Activated CD4-positive, alpha-beta T cell treated with anti-CD3 and anti-CD28 coated beads for 48 hours (primary cell): ENCODE data around the gene SYPL1.
"Not testable (repeated sequence)": the region's sequence is repeated elsewhere in the genome, so short reads cannot be mapped to it uniquely, and the experiment has no call there.

Experiments used
- DNase-seq: peaks from one replicate; pipeline ENCODE4 v3.0.0-alpha.2; 2020

Gene SYPL1

GRCh38 chr7:106112118-106112971 is at the start of gene SYPL1:
Gene SYPL1 (minus strand): TSS chr7:106112312. CDS start chr7:106112208, 104 bp downstream.
- peak; percentile 92 for DNase-seq

DNA sequence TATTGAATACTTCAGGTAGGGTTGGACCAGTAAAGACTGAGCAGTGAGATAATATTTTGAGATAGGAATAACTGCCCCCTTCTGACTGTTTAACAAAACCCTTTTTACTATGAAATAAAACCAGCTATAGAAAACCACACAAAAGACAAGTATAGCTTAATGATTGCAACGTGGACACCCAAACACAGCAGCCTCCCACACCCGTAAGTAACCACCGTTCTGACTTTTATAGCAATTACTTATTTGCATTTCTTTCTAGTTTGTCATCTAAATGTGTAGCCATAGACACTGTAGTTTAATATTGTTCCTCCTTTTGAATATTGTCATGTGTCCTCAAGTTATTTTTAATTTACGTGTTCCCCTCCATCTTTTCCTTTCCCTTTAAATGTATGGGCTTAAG is 42.9 kb upstream of the SYPL1 start:
- no peak for DNase-seq

DNA sequence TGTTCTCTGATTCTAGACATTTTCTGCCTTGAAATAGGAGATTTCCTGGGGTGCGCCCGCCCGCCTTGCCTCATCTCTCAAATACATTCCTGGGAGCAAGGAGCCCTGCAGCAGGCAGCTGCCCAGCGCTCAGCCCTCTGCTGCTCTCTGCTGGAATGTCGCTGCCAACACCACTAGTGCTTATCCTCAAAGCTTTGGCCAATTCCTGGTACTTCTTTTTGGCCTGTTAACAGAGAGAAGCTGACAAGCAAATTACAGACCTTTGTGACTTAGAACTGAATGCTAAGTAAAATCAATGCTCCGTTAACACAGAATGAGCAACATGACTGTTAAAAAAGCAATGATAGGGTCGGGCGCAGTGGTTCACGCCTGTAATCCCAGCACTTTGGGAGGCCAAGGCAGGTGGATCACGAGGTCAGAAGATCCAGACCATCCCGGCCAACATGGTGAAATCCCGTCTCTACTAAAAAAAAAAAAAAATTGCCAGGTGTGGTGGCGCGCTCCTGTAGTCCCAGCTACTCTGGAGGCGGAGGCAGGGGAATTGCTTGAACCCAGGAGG is 41.9 kb upstream of the SYPL1 start:
- DNase-seq = peak; percentile 82

DNA sequence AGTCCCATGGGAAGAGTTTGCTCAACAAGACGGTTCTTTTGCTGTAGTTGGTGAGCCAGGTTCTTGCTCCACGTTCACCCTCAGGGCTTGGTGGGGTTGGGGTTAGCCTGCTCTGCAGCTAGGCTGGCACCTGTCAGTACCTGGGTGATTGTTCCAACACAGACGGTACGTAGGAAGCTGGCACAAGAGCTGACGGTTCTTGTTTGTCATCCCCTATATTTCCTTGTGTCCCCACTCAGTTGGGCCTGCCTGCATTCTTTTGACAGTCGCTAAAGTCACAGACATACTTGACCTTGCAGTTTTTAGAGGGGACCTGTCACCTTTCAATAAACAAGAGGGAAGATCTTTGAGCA is 40.2 kb upstream of the SYPL1 start:
- no peak for DNase-seq

DNA sequence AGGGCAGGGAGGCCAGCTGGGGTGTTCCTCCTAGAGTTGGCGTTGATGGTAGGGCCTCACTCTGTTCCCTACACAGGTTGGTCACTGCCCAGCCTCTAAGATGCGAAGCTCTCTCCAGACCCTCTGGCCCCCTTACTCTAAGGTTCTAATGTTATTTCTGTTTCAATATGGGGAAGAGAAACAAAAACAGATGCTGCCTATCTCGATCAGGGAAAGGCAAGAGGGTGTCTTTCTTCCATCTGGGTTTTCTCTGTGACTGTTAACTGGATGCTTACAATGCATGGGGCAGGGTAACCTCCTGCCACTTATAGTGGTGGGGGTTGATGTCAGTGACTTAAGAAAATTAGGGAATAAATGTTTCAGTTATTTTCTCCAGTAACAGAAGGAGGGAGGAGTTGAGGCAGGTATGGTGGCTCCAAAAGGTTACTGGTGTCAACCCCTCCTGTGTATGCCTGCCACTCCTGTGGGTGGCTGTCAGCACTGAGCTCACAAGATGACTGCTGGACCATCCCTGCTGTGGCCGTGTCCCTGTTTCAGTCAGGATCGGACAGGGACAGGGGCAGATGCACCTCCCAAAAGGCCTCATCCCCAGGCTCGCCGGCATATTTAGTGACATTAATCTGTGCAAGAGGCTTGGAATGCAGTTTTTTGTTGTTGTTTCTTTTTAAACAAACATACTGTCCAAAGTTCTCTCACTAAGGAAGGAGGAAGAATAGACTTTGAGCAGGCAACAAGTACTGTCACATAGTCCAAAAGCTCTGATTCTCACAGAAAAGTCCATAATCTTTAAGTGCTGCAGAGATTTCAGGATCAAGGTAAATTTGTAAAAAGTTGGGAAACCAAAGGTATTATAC is 39.6 kb upstream of the SYPL1 start:
- DNase-seq = no peak

DNA sequence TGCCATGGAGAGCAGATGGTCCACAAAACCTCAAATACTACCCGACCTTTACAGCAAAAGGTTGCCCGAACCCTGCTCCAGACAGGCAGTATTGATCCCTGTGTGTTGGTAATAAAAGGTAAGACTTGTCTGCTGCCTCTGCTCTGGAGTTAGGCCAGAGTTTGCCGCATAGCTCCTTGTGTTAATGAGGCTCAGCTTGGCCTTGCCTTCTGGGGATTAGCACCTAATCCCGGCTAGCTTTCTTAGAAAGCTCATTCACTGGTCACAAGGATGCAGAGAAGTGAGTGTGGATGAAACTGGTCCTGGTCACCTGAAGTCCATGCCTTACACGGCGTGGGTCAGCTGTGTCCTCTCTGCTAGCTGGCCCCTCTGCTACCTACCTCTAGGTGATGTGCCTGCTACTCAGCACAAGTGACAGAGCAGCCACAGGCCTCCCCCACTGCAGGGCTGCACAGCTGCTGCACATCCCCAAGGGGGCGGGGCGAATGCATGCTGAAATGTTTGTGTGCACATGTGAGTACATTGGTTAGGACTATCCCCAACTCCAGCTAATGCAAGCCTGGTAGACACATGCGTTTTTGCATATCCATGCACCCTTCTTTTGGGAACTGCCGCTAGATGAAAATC is 31.7 kb upstream of the SYPL1 start:
- no peak for DNase-seq

DNA sequence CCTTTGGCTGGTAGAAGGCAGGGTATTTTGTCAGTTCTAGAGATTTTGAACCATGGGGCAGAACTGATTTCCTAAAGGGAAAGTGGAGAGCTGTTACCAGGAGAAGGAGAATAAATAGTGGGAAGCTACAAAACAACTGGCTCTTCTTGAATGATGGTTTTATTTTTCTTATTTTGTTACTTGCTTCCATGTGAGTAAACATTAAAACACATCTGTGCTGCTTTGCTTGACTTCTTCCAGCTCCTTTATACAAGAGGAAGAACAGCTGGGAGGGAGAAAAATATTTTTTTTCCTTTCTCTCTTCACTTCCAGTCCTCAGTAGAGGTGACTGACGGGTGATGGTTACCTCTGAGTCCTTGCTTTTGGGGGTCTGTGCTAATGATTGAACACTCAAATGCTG is 30.0 kb upstream of the SYPL1 start:
- DNase-seq = no peak

- no peak for DNase-seq
Measured at GRCh38 chr7:106140406-106141173, 28.5 kb upstream of the SYPL1 start.

GRCh38 chr7:106139265-106140251 is 27.4 kb upstream of the SYPL1 start:
- no peak for DNase-seq

DNA sequence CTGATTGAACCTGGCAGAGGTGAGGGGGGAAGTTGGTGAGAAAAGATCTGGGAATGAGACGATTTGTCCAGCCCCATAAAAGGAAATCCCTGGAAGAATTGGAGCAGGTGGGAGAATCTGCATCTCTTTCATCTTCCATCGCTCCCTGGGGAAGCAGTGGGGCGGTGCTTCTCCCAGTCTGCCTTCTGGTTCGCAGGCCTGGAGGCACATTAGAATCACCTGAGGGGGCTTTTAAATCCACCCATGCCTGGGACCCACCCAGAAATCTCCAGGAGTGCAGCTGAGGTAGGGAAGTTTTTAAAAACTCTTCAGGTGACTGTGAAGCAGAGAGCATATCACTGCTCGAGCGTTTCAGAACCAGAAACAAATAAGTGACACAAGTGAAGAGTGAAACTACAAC is 26.7 kb upstream of the SYPL1 start:
- DNase-seq = no peak

GRCh38 chr7:106138181-106138580 is 26.1 kb upstream of the SYPL1 start:
- not testable (repeated sequence) for DNase-seq

- DNase-seq = no peak
Measured at GRCh38 chr7:106134241-106134640, 22.1 kb upstream of the SYPL1 start.

DNA sequence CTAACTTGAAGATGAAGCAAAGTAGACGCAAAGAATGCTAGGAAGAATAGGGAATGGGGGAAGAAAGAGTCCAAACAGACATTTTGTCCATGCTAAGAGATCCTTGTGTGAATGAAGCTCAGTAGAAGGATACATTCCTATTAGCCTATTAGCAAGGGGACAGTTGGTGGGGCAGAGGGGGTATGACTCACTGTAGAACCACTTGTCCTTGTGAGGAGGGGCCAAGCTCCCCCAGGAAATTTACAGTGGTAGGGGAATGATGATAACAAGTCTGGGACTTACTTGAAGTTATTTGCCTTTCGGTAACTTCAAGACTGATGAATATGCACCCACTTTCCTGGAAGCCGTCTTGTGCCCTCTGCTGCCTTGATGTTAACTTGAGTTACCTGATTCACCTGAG is 17.2 kb upstream of the SYPL1 start:
- no peak for DNase-seq

GRCh38 chr7:106128836-106129235 is 16.7 kb upstream of the SYPL1 start:
- no peak for DNase-seq

GRCh38 chr7:106127984-106128780 is 16.1 kb upstream of the SYPL1 start:
- no peak for DNase-seq

DNA sequence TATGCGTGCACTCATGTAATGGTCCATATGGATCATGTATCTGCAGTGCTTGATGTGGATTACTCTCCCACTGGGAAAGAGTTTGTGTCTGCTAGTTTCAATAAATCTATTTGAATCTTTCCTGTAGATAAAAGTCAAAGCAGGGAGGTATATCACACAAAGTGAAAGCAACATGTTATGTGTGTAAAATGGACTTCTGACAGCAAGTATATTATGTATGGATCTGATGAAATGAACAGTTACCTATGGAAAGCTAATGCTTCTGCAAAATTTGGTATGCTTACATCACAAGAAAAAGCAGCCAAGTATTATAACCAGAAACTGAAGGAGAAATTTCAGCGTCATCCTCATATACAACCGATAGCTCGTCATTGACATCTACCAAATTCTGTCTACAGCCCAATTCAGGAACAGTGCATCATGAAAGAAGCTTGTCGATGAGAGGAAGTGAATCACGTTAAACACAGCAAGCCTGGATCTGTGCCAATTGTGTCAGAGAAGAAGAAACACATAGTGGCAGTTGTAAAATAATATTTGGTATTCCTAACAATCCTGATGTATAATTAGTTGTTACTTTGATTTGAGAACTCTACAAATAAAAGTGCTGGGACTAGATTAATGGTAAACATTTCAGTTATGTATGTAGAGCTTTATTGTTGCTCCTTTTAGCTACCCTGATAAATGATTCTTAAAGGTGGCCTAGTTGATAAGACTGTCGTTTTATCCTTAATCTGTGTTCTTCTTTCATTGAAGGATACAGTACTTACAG is 14.2 kb upstream of the SYPL1 start:
- DNase-seq = peak; percentile 54

DNA sequence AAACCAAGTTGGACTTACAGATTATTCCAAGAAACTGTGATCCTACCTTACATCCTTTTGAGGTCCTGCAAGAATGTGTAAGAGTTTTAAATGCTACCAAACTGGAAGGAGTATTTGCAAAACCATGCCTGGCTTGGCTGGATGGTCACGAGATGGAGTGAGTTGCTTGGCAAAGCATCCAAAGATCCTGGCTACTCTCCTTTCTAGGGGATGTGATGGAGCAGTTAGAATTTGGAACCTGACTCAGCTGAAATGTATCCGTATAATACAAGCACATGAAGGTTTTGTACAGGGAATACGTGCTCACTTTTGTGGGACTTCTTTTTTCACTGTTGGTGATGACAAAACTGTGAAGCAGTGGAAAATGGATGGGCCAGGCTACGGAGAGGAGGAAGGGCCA is 13.3 kb upstream of the SYPL1 start:
- DNase-seq = no peak

DNA sequence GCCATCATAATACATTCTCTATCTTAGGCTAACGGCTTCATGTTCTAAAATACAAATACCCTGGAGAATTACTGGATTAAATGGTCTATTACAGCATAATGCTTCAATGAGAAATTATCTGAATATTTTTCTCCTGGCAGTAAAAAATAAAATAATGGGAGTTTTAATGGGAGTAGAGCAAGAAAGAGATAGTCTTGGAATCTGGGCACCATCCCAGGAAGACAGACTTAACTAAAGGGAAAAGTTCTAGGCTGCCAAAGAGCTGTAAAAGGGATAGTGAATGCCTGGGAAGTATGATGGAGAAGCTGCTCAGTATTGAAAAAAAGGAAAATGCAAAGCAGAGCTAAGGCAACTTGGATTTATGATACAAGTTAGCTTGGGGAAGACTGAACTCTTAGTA is 12.1 kb upstream of the SYPL1 start:
- no peak for DNase-seq

DNA sequence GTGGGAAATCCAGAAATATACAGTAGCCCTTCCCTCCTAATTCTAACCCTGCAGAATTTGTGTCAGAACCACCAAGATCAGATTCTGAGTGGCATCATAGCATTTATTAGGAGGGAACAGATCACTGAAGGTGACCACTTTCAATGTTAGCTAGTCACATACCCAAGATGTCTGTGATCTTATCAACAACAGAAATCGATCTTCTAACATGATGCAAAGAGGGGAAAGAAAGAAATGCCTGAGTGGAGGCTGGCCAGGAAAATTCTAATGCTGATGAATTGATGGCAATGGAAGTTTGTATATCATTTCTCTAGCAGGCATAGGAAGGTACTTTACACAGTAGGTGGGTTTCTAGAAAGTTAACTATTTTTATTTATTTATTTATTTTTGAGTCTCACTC is 10.6 kb upstream of the SYPL1 start:
- DNase-seq = no peak
